GM12875 (cell line): Measurements from ENCODE around the gene FKBP5.
"Not testable (repeated sequence)": the region's sequence is repeated elsewhere in the genome, so short reads cannot be mapped to it uniquely, and the experiment has no call there.

Experiments used
- H3K4me3 ChIP-seq: one replicate; pipeline ENCODE4 v1.5.1; 2011; ENCODE audit warnings: low read depth, low read length, control low read depth
- CTCF ChIP-seq: IDR thresholded peaks from 2 replicates; pipeline ENCODE4 v1.5.1; 2011; ENCODE audit warnings: low read depth, mild to moderate bottlenecking, control low read depth, inconsistent platforms, low read length, moderate library complexity, borderline replicate concordance; ENCODE audit not compliant: insufficient read depth

The FKBP5 gene

DNA sequence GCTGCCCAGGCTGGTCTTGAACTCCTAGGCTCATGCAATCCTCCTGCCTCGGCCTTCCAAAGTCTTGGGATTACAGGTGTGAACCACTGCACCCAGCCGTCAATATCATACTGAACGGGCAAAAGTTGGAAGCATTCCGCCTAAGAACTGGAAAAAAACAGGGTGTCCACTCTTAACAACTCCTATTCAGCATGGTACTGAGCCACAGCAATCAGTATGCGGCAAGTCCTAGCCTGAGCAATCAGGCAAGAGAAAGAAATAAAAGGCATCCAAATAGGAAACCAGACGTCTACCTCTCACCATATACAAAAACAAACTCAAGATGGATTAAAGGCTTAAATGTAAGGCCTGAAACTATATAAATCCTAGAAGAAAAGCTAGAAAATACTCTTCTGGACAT is 83.1 kb downstream of the FKBP5 start:
- TF ChIP-seq CTCF, result no peak
- H3K4me3 ChIP-seq, result no peak overlapping the region

DNA sequence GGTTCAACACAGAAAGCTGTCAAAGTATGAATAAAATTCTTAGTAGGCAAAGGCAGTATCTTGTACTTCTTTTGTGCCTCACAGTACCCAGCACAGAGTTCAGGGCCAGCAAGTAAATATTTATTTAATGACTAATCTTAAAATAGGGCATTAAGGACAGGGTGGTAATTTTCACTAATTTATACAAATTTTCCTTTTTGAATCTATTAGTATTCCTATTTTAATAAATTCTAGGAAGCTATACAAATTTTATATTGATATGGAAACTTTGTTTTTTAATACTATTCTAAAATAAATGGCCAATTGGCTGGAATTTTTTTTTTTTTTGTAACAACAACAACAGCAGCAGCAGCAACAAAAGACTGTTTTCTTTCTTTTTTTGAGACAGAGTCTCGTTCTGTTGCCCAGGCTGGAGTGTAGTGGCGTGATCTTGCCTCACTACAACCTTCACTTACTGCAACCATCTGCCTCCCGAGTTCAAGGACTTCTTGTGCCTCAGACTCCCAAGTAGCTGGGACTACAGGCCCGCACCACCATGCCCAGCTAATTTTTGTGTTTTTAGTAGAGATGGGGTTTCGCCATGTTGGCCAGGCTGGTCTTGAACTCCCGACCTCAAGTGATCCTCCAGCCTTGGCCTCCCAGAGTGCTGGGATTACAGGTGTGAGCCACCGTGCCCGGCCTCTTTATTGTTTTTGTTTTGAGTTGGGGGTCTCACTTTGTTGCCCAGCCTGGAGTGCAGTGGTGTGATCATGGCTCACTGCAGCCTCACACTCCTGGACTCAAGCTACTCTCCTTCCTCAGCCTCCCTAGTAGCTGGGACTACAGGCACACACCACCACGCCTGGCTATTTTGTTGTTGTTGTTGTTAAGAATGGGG is 85.2 kb downstream of the FKBP5 start:
- H3K4me3 ChIP-seq, result no peak overlapping the region
- TF ChIP-seq CTCF, result no peak

GRCh38 chr6:35602133-35602946 is 86.4 kb downstream of the FKBP5 start:
- H3K4me3 ChIP-seq, result no peak overlapping the region
- no peak for TF ChIP-seq CTCF

DNA sequence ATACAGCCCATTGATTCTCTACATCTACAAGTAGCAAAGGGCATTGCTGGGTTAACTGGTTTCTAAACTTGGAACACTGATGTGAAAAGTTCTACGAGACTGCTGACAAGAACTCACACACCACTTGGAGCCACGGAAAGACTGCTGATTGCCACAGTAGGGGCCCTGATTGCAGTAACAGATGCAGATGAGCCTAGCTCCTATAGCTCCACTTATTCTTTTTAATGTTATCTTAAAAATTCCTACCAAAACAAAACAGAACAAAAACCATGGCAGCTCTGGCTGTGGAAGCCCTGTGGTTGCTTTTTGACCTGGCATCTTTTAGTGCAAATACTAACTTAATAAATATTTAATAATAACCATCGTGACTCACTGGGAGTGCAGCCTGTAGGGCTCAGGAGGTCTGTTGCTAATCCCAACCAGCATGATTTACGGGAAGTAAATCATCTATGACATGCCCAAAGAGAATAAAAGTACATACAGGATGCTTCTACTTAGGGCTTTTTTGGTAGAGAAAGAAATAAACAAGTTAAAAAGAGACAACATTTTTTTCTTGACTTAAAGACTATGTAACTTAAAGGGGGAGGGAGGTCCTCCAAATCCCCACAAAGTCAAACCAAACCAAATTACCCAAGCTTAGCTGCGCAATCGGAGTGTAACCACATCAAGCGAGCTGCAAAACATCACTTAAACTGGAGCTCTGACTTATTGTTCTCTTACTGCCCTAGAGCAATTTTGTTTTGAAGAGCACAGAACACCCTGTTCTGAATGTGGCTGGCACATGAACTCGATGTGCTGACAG is 87.2 kb downstream of the FKBP5 start:
- no peak for TF ChIP-seq CTCF
- H3K4me3 ChIP-seq, result no peak overlapping the region

DNA sequence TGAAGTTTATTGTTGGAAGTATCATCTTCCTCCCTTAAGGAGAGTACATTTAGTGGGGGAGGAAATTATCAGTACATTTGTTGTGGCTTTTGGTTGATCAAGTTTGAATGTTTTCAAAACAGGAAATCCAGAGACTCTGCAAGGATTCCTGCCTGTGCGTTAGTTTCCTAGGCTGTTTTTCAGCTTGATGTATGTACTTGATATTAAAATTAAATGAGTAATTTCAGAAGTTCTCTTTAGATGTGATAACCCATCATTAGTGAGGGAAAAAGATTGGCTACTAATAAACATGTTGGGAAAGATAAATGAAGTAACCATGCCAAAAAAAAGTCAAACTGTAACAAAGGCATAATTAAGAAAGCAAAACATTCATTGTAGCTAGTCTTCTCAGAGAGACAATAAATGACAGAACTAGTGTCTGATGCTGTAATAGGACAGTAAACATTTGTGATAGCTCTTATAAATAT is 88.0 kb downstream of the FKBP5 start:
- no peak for TF ChIP-seq CTCF
- no peak overlapping the region for H3K4me3 ChIP-seq

GRCh38 chr6:35599761-35600658 is 88.7 kb downstream of the FKBP5 start:
- H3K4me3 ChIP-seq, result no peak overlapping the region
- no peak for TF ChIP-seq CTCF

GRCh38 chr6:35598621-35599020 is 90.1 kb downstream of the FKBP5 start:
- not testable (repeated sequence) for H3K4me3 ChIP-seq
